ENCODE results near the gene PRKCE. TPM values are rescaled to one million over a fixed set of nuclear protein-coding genes. Genes with fewer than 3 reads are reported as not detected.

PRKCE gene
- total RNA-seq, 2 experiments from 2014 or later, result 6.1 to 8.0 TPM

DNA sequence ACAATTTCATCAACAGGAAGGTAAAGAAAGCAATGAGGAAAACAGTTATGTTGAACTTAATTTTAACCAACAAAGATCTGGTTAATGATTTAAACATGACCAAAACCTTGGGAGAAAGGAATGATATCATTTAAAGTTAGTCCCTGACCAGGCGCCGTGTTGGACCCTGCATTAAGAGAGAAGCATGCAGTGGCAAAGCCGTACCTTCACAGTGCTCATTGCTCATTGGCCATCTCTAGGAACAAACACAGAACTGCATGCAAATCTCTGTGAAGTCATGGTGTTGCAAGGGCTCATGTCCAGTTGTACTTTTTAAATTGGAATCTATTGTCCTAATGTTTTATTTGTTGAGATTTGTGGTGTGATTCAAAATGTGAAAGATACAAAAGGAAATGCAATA lies 28.4 kb upstream of the PRKCE start:
- H3K4me3 Mint-ChIP-seq, result no peak overlapping the region
- no peaks in the 10 kb centered on the region for H3K9me3 Mint-ChIP-seq
- H3K27ac Mint-ChIP-seq, result no peak overlapping the region
- H3K36me3 Mint-ChIP-seq, result no peaks in the 10 kb centered on the region
- peaks cover 17% of the 10 kb centered on the region for H3K27me3 Mint-ChIP-seq
- no peaks in the 10 kb centered on the region for H3K4me1 Mint-ChIP-seq
- DNase-seq, result no peak

DNA sequence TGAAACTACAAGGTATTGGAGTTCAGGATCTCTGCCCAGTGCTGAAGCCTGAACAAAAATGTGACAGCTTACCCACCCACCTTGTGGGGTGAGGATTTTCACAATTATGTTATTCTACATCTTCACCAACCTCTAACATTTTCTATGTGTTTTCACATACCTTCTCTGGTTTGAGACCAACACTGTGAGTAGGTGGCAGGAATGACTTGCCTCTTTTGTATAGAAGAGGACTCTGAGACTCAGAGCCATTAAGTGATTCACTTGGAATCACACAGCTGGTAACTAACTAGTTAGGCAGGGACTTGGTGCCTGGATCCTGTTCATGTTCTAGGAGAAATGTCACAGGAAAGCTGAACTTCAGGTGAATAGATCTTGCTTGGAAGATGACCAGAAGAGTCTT lies 25.7 kb upstream of the PRKCE start:
- Mint-ChIP-seq H3K36me3 (no peaks in the 10 kb centered on the region), H3K27me3 (peaks cover 17% of the 10 kb centered on the region), H3K9me3 (no peaks in the 10 kb centered on the region), H3K4me1 (no peaks in the 10 kb centered on the region), H3K27ac (no peak overlapping the region), H3K4me3 (no peak overlapping the region)
- DNase-seq, result no peak

GRCh38 chr2:45626387-45627221 lies 24.9 kb upstream of the PRKCE start:
- no peak for DNase-seq
- Mint-ChIP-seq H3K4me1 (no peaks in the 10 kb centered on the region), H3K4me3 (no peak overlapping the region), H3K9me3 (no peaks in the 10 kb centered on the region), H3K27ac (no peak overlapping the region), H3K27me3 (peaks cover 19% of the 10 kb centered on the region), H3K36me3 (no peaks in the 10 kb centered on the region)

DNA sequence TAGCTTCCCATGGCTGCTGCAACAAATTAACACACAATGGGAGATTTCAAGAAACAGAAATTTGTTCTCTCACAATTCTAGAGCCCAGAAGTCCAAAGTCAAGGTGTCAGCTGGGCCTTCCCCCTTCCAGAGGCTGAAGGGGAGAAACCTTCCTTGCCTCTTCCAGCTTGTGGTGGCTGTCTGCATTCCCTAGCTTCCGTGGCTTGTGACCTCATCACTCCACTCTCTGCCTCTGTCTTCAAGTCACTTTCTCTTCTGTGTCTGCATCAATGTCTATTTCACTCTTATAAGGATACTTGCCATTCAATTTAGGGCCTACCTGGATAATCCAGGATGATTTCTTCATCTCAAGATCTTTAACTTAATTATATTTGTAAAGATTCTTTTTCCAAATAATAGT lies 23.6 kb upstream of the PRKCE start:
- no peak overlapping the region for H3K4me3 Mint-ChIP-seq
- H3K4me1 Mint-ChIP-seq, result no peaks in the 10 kb centered on the region
- no peak for DNase-seq
- H3K36me3 Mint-ChIP-seq, result no peaks in the 10 kb centered on the region
- peaks cover 19% of the 10 kb centered on the region for H3K27me3 Mint-ChIP-seq
- no peak overlapping the region for H3K27ac Mint-ChIP-seq
- H3K9me3 Mint-ChIP-seq, result no peaks in the 10 kb centered on the region

- Mint-ChIP-seq H3K4me1 (no peaks in the 10 kb centered on the region), H3K4me3 (no peak overlapping the region), H3K27ac (no peak overlapping the region), H3K36me3 (no peaks in the 10 kb centered on the region), H3K9me3 (no peaks in the 10 kb centered on the region), H3K27me3 (peaks cover 17% of the 10 kb centered on the region)
- DNase-seq, result no peak
Measured at GRCh38 chr2:45629971-45630370, 21.5 kb upstream of the PRKCE start.

DNA sequence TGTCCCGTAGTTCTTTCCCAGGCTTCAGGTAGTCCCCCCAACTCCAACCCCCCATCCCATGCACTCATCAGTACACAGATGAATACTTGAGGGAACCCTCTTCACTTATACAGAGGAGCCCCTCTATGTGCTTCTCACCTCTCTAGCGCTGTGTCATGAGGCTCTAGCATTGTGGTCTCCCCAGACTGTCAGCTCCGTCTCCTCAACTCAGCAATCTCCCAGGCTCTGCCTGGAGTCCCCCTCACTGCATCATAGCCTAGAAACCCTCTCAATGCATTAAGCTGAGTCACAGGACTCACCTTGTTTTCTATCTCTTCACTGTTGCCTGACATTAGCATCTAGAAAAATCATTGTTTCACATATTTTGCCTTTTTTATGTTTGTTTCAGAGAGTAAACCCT lies 20.2 kb upstream of the PRKCE start:
- no peak overlapping the region for H3K27ac Mint-ChIP-seq
- H3K27me3 Mint-ChIP-seq, result peaks cover 17% of the 10 kb centered on the region
- H3K4me3 Mint-ChIP-seq, result no peak overlapping the region
- H3K36me3 Mint-ChIP-seq, result no peaks in the 10 kb centered on the region
- no peaks in the 10 kb centered on the region for H3K9me3 Mint-ChIP-seq
- no peak for DNase-seq
- no peaks in the 10 kb centered on the region for H3K4me1 Mint-ChIP-seq

- Mint-ChIP-seq H3K27ac (no peak overlapping the region), H3K36me3 (no peaks in the 10 kb centered on the region), H3K27me3 (peaks cover 17% of the 10 kb centered on the region), H3K4me3 (no peak overlapping the region), H3K9me3 (no peaks in the 10 kb centered on the region), H3K4me1 (no peaks in the 10 kb centered on the region)
- DNase-seq, result no peak
Measured at GRCh38 chr2:45631955-45632354, 19.5 kb upstream of the PRKCE start.

GRCh38 chr2:45634223-45634622 lies 17.3 kb upstream of the PRKCE start:
- Mint-ChIP-seq H3K27me3 (peaks cover 21% of the 10 kb centered on the region), H3K4me3 (no peak overlapping the region), H3K27ac (no peak overlapping the region), H3K36me3 (no peaks in the 10 kb centered on the region), H3K9me3 (no peaks in the 10 kb centered on the region), H3K4me1 (no peaks in the 10 kb centered on the region)
- DNase-seq, result no peak

DNA sequence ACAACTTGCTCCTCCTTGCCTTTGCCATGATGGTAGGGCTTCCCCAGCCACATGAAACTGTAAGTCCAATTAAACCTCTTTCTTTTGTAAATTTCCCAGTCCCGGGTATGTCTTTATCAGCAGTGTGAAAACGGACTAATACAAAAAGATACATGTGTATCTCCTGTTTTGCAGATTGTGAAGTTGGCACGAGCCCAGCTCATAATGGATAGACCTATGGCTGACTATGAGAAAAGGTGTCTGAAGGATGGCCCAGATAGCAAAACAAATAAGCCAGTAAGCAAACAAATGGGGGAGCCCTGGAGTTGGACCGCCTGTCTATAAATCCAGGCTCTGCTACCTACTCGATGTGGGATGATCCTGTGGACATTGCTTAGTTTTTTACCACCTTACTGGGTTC lies 15.5 kb upstream of the PRKCE start:
- no peak for DNase-seq
- H3K27ac Mint-ChIP-seq, result no peak overlapping the region
- peaks cover 14% of the 10 kb centered on the region for H3K27me3 Mint-ChIP-seq
- H3K4me1 Mint-ChIP-seq, result no peaks in the 10 kb centered on the region
- no peak overlapping the region for H3K4me3 Mint-ChIP-seq
- no peaks in the 10 kb centered on the region for H3K36me3 Mint-ChIP-seq
- no peaks in the 10 kb centered on the region for H3K9me3 Mint-ChIP-seq

GRCh38 chr2:45637440-45637839 lies 14.0 kb upstream of the PRKCE start:
- Mint-ChIP-seq H3K4me1 (no peaks in the 10 kb centered on the region), H3K4me3 (no peak overlapping the region), H3K9me3 (no peaks in the 10 kb centered on the region), H3K27ac (no peak overlapping the region), H3K27me3 (peaks cover 18% of the 10 kb centered on the region), H3K36me3 (no peaks in the 10 kb centered on the region)
- DNase-seq, result no peak

DNA sequence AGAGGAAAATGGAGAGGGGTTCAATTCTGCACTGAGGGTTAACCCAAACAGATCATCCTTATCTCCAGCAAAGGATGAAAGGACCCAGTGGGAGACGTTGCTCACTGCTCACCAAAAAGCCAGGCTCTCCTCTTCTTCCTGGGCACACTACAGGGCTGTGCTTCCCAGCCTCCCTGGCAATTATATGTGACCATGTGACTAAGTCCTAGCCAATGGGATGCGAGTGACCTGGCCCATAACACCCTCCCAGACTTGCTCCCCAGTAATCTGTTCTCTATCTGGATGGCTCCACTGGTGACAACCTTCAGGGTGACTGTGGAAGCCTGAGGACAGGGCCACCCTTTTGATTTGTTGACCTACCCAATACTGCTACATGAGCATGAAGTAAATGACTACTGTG lies 10.9 kb upstream of the PRKCE start:
- DNase-seq, result no peak
- Mint-ChIP-seq H3K4me3 (no peak overlapping the region), H3K9me3 (no peaks in the 10 kb centered on the region), H3K4me1 (peaks cover 4% of the 10 kb centered on the region), H3K36me3 (no peaks in the 10 kb centered on the region), H3K27ac (no peak overlapping the region), H3K27me3 (peaks cover 30% of the 10 kb centered on the region)

DNA sequence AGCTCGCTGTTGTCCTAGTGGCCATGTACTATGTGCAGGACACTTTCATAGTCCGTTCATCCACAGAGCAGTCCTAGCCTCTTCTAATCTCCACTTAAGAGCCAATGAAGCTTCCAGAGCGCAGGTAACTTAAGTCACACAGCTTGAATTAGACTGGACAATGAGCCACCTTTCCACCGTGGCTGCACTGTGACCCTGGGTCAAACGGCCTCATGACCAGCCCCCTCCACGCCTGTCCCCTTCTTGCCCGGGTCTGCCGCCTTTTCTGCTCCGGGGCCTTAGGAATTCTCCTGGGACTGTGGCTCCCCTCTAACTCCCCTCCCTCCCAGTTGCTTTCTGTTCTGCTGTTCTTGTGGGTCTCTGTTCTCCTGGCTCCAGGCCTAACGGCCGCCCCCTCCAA lies 8.4 kb upstream of the PRKCE start:
- no peak for DNase-seq
- Mint-ChIP-seq H3K36me3 (no peaks in the 10 kb centered on the region), H3K4me1 (peaks cover 4% of the 10 kb centered on the region), H3K27me3 (peaks cover 26% of the 10 kb centered on the region), H3K4me3 (peak overlapping the region; percentile 35), H3K27ac (no peak overlapping the region), H3K9me3 (no peaks in the 10 kb centered on the region)

DNA sequence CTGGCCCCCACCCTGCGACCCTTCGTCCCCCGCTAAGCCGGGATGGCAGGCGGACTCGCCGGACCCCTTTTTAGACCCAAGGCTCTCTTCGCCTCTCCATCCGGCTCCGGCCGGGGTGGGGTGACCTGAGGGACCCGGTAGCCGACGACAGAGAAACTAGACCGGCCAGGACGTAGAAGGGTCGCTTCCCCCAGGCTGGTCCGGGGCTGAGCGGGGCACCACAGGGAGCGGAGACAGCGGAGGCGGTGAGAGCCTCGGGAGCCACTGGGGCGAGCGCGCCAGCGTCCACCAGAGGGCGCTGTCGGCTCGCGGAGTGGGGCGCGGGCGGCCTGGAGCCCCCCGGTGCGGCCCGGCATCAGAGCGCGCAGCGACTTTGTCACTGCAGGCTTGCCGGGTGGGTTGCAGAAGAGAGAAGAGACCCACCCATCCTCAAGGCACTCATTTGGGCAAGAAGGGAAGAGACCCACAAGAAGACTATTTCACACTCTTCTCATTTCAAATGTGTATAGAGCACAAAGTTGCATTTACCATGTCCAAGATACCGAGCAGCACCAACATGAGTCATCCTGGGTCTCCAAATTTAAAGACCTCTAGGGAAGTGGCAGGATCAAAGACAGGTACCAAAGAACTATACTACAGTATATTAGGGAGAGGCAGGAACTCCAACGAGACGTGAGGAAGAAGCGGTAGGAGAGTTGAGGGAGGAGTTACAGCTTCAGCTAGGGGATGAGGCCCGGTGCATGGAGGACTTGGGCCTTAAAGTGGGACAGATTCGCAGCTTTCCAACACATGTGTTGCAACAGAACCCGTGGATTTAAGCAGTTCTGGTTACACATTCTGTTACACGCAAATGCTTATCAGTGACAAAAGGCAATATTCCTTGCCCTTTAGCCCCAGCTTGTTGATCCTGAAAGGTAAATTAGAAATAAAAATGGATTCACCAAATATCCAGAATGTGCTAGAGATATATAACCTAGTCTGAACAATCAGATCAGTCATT lies 7.6 kb upstream of the PRKCE start:
- Mint-ChIP-seq H3K27ac (no peak overlapping the region), H3K4me3 (peak overlapping the region; percentile 35)

GRCh38 chr2:45646289-45646688 lies 5.2 kb upstream of the PRKCE start:
- no peak overlapping the region for H3K27ac Mint-ChIP-seq
- H3K4me3 Mint-ChIP-seq, result no peak overlapping the region
- peaks cover 25% of the 10 kb centered on the region for H3K27me3 Mint-ChIP-seq
- no peak for DNase-seq
- no peaks in the 10 kb centered on the region for H3K9me3 Mint-ChIP-seq
- H3K36me3 Mint-ChIP-seq, result no peaks in the 10 kb centered on the region
- H3K4me1 Mint-ChIP-seq, result peaks cover 11% of the 10 kb centered on the region

More for the DNA sequence above, 7.6 kb upstream of the PRKCE start:
- peak; percentile 77 for DNase-seq
- Mint-ChIP-seq H3K27me3 (peaks cover 26% of the 10 kb centered on the region), H3K36me3 (no peaks in the 10 kb centered on the region), H3K9me3 (no peaks in the 10 kb centered on the region), H3K4me1 (peaks cover 4% of the 10 kb centered on the region)

DNA sequence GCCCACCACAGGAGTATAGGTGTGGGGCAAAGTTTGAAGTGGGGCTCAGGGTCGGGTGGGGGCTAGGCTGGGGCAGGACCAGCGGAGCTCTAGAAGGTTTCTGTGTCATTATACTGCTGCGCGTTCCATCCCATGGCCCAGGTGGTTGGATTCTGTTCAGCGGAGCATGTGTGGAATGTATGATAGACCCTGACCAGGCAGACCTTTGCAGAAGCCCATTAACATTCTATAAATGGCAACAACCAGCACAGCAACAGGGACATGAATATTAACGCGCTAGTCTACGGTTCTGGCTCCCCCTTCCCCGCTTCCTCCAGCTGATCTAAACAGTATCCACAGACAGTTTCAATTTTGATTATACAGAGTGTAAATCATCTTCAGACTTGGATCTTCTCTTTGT lies 4.1 kb upstream of the PRKCE start:
- no peak for DNase-seq
- Mint-ChIP-seq H3K4me3 (no peak overlapping the region), H3K4me1 (peaks cover 15% of the 10 kb centered on the region), H3K9me3 (no peaks in the 10 kb centered on the region), H3K27ac (no peak overlapping the region), H3K36me3 (no peaks in the 10 kb centered on the region), H3K27me3 (peaks cover 17% of the 10 kb centered on the region)

All from activated naive CD8-positive, alpha-beta T cell treated with anti-CD3 and anti-CD28 coated beads for 36 hours (primary cell).